ENCODE measurements around the gene CDYL. TPM values are rescaled to one million over a fixed set of nuclear protein-coding genes. Genes with fewer than 3 reads are reported as not detected.

The CDYL gene
- total and polyA plus RNA-seq, 2 experiments from 2014 or later = 38.0 to 60.8 TPM

- TF ChIP-seq CTCF (IDR thresholded peaks at IDR 0.05; ENCODE audit: low read depth, low read length) = no peak
- Histone ChIP-seq H3K4me3 (peak overlapping the region; percentile 96), H3K36me3 (no peaks in the 10 kb centered on the region), H3K27ac (no peak overlapping the region), H3K9me3 (ENCODE audit: low read depth) (no peaks in the 10 kb centered on the region), H3K4me1 (ENCODE audit: low read depth) (peaks cover 7% of the 10 kb centered on the region), H3K27me3 (no peaks in the 10 kb centered on the region)
- DNase-seq (ENCODE audit: low read depth in 1 of 2, low spot score in 1 of 2) = no peak
Observed at GRCh38 chr6:4777394-4777935, 1.3 kb downstream of the CDYL start.

- Histone ChIP-seq H3K4me3 (peak overlapping the region; percentile 96), H3K9me3 (ENCODE audit: low read depth) (no peaks in the 10 kb centered on the region), H3K4me1 (ENCODE audit: low read depth) (peaks cover 7% of the 10 kb centered on the region), H3K27me3 (no peaks in the 10 kb centered on the region), H3K36me3 (no peaks in the 10 kb centered on the region), H3K27ac (no peak overlapping the region)
- TF ChIP-seq CTCF (IDR thresholded peaks at IDR 0.05; ENCODE audit: low read depth, low read length) = no peak
- no peak for DNase-seq (ENCODE audit: low read depth in 1 of 2, low spot score in 1 of 2)
Observed at GRCh38 chr6:4778086-4778485, 1.9 kb downstream of the CDYL start.

- peak in 1 of 2 donors; percentile 54 for DNase-seq (ENCODE audit: low read depth in 1 of 2, low spot score in 1 of 2)
- H3K27me3 ChIP-seq = no peaks in the 10 kb centered on the region
- H3K4me1 ChIP-seq (ENCODE audit: low read depth) = peaks cover 7% of the 10 kb centered on the region
- no peaks in the 10 kb centered on the region for H3K36me3 ChIP-seq
- H3K27ac ChIP-seq = no peak overlapping the region
- TF ChIP-seq CTCF (IDR thresholded peaks at IDR 0.05; ENCODE audit: low read depth, low read length) = no peak
- no peak overlapping the region for H3K4me3 ChIP-seq
- no peaks in the 10 kb centered on the region for H3K9me3 ChIP-seq (ENCODE audit: low read depth)
Observed at GRCh38 chr6:4780360-4780812, 4.2 kb downstream of the CDYL start.

- Histone ChIP-seq H3K4me1 (ENCODE audit: low read depth) (peaks cover 7% of the 10 kb centered on the region), H3K36me3 (no peaks in the 10 kb centered on the region), H3K27me3 (no peaks in the 10 kb centered on the region), H3K27ac (no peak overlapping the region), H3K4me3 (no peak overlapping the region), H3K9me3 (ENCODE audit: low read depth) (no peaks in the 10 kb centered on the region)
- no peak for DNase-seq (ENCODE audit: low read depth in 1 of 2, low spot score in 1 of 2)
- no peak for TF ChIP-seq CTCF (IDR thresholded peaks at IDR 0.05; ENCODE audit: low read depth, low read length)
Observed at GRCh38 chr6:4781426-4781825, 5.2 kb downstream of the CDYL start.

- no peaks in the 10 kb centered on the region for H3K27me3 ChIP-seq
- TF ChIP-seq CTCF (IDR thresholded peaks at IDR 0.05; ENCODE audit: low read depth, low read length) = no peak
- H3K4me1 ChIP-seq (ENCODE audit: low read depth) = peaks cover 7% of the 10 kb centered on the region
- no peak overlapping the region for H3K4me3 ChIP-seq
- H3K27ac ChIP-seq = no peak overlapping the region
- no peaks in the 10 kb centered on the region for H3K9me3 ChIP-seq (ENCODE audit: low read depth)
- DNase-seq (ENCODE audit: low read depth in 1 of 2, low spot score in 1 of 2) = no peak
- no peaks in the 10 kb centered on the region for H3K36me3 ChIP-seq
Observed at GRCh38 chr6:4781967-4782575, 5.9 kb downstream of the CDYL start.

All from cardiac muscle cell (in vitro differentiated cells and primary cell).